GM18498 (cell line): ENCODE results near the gene NASP.

Experiments
- ATAC-seq: cut with Tn5 transposase; IDR thresholded peaks from one replicate; pipeline ENCODE4 v1.9.1; 2021; ENCODE audit warnings: mild to moderate bottlenecking, moderate library complexity; ENCODE audit not compliant: unreplicated experiment

Gene NASP, protein sequence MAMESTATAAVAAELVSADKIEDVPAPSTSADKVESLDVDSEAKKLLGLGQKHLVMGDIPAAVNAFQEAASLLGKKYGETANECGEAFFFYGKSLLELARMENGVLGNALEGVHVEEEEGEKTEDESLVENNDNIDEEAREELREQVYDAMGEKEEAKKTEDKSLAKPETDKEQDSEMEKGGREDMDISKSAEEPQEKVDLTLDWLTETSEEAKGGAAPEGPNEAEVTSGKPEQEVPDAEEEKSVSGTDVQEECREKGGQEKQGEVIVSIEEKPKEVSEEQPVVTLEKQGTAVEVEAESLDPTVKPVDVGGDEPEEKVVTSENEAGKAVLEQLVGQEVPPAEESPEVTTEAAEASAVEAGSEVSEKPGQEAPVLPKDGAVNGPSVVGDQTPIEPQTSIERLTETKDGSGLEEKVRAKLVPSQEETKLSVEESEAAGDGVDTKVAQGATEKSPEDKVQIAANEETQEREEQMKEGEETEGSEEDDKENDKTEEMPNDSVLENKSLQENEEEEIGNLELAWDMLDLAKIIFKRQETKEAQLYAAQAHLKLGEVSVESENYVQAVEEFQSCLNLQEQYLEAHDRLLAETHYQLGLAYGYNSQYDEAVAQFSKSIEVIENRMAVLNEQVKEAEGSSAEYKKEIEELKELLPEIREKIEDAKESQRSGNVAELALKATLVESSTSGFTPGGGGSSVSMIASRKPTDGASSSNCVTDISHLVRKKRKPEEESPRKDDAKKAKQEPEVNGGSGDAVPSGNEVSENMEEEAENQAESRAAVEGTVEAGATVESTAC

DNA sequence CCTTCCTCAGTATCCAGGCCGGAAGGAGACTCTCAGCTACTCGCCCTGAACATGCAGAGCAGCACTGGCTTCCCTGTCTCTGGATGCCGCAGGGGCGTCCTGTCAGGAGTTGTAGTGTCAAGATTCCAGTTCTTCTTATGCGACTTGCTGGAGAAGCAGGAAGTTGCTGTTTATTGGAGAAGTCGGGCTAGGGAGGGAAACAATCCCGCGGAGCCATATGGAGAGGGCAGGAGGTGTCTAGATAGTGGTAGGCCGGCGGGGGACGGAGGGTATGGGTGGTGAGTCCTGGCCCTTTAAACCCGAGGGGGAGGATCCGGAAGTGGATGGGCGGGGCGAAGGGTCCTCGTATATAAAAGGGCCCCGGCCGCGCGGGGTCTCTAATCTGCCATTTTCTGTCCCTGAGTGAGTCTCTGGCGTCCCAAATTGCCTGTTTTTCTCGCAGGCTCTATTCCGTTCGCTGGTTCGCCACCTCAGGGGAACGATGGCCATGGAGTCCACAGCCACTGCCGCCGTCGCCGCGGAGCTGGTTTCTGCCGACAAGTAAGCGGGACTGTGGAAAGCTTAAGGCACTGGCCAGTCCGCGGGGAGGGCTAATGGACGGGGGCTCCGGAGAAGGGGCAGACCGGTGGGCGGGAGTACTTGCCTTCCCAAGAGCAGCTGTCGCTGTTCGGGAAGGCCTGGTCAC is at the start of gene NASP:
Gene NASP (plus strand): TSS at position 376 of the 685 bp plus-strand sequence. CDS start 106 bp downstream, at position 482.
- peak; percentile 66 for ATAC-seq

DNA sequence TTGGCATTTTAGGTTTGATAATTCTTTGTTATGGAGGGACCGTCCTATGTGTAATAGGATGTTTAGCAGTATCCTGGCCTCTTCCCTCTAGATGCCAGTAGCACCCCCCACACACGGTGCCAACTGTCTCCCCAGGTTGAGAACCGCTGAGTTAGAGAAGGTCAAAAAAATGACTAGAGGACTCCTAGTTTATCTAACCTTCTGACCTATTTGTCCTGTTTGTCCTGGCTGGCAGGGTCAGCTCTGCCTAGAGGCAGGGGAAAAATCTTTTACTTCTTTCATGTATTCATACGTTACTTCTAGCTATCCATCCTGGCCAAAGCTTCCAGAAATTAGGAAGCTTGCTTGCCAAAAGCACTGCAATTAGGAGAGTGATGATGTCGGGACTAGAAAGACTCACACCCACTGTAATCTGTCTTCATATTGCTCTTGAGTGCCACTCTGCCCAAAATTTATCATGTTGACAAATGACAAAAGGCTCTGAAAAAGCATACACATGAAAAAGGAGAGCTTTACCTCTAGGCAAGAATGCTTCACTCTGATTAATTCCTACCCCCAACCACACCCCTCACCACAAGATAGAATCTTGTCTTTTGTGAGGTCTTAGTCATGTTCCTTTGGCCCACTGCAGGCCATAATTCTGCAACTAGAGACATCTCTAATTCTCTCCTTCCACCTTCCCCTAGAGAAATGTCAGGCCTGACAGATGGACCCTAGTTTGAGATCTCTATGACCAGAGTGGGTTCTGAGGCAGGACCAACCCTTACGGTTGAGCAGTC is 47.7 kb upstream of the NASP start:
- no peak for ATAC-seq

DNA sequence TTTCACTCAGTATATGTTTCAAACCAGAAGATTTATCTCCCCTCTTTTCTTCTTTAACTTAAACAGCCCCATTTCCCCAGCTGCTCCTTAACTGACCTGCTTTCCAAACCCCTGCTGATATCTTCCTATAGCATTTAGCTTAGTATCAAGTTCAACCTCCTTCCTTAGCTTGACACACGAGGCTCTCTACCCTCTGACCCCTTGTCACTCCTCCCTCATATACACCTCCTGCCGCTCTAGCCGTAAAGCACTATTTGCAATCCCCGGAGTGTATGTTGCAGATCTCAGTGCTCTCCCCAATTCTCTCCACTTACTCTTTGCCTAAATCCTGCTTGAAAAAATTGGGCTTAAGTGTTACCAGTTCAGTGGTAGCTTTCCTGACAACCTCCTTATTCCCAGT is 47.0 kb upstream of the NASP start:
- ATAC-seq = no peak

DNA sequence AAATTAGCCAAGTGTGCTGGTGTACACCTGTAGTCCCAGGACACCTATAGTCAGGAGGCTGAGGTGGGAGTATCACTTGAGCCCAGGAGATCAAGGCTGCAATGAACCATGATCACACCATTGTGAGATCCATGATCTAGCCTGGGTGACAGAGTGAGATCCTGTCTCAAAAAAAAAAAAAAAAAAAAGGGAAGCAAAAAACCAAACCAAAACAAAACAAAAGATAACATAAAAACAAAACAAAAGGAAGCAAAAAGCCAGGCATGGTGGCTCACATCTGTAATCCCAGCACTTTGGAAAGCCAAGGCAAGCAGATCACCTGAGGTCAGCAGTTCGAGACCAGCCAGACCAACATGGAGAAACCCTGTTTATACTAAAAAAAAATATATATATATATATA is 42.6 kb upstream of the NASP start:
- ATAC-seq = no peak

DNA sequence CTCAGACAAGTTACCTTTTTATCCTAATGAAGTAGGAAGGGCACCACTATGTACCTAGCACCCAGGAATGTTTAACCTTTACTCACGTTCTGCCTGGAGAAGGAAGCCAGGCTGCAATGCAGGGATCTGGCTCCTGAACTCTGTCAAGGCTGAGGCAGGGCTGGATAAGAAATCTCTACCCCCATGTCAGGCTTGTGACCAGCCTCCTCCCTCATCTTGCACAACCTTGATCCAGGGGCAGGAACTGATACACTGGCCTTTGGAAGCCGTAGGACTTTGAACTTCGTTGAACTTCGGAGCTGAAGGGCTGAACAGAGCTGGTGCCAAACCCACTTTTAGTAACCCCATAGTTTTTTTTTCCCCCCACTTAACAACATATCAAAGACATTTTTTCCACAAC is 41.2 kb upstream of the NASP start:
- no peak for ATAC-seq

DNA sequence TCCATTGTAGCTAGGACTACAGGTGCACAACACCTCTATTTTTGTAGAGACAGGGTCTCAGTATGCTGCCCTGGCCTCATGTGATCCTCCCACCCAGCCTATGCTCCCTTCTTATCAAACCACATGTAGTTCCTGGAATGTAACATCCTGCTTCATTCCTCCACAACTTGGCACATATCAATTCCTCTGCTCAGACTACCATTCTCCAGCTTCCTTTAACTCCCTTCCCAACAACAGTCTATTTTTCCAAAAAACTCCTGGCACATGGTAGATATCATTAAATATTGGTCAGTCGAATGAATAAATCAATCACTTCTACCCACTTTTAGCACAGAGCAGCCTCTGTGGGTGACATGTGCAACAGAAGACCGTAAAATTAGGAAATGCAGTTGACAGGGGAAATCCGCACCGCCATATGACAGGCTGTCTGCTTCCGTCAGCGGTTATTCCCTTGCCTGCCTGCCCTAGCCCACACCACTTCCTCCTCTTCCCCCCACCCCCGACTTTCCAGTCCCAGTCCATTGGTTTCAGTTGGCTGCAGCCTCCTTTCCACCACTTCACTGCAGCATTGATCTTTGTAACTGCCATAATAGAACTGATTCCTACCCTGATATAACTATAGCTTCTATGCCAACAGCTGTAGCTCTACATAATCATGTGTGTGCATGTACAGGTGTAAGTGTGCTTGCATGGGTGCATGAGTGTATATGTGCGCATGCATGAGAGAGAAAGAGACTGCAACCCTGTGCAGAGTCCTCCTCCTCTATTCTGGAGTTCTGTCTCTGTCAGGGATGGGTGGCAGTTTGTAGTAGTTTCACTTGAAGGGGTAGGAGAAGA is 40.0 kb upstream of the NASP start:
- ATAC-seq = peak; percentile 66

DNA sequence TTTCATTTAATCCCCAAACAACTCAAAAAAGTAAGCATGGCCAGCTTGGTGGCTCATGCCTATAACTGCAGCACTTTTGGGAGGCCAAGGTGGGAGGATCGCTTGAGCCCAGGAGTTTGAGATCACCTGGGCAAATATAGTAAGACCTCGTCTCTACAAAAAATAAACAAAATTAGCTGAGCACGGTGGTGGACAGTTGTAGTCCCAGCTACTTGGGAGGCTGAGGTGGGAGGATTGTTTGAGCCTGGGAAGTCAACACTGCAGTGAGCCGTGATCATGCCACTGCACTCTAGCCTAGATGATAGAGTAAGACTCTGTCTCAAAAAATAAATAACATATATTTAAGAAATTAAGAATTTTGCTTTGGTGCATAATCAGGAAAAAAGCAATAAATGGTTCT is 39.3 kb upstream of the NASP start:
- peak; percentile 3 for ATAC-seq

DNA sequence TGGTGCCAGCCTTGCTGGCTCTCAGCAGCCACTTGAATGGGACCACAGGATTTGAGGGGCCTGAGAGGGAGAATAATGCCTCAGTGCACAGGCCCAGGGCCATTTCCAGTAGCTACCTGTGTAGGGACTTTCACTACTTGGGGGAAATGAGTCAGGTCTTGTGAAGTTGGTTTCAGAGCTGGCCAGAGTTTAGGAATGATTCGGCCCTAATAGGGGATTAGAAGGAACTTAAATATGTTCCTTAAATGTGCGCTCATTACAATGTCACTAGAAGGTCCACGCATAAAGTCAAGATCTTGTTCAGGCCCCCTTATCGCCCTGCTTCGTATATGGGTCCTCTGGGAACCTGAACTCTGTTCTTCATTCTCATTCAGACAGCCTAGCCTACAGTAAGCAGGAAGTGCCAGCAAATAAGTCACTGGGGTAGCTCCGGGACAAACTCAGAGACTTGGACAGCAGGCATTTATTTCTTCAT is 38.8 kb upstream of the NASP start:
- peak; percentile 49 for ATAC-seq

DNA sequence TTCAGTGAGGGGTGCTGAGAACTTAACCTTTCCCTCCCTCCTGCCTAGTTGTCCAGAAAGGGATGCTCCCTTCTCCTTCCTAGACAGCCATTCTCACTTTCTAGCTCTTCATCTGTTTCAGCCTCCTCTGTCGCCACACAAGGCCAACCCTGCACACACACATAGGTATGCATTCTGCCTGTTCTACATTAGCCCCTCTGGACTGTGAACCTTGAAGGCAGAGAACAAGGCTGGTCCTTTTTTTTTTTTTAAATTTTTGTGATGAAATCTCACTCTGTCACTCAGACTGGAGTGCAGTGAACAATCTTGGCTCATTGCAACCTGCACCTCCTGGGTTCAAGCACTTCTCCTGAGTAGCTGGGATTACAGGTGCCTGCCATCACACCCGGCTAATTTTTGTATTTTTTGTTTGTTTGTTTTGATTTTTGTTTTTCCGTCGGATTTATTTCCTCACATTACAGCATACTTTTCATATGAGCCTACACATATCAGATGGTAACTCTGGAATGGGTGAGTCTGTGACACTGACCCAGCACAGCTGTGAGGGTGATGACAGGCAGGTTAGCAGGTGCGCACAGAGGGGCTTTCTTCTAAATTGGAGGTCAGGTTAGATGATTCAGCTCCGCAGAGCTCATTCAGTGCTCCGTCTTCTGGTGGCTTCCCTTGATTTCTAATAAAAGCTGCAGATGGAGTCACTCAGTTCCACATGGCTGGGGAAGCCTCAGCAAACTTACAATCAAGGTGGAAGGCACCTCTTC is 38.1 kb upstream of the NASP start:
- ATAC-seq = no peak

DNA sequence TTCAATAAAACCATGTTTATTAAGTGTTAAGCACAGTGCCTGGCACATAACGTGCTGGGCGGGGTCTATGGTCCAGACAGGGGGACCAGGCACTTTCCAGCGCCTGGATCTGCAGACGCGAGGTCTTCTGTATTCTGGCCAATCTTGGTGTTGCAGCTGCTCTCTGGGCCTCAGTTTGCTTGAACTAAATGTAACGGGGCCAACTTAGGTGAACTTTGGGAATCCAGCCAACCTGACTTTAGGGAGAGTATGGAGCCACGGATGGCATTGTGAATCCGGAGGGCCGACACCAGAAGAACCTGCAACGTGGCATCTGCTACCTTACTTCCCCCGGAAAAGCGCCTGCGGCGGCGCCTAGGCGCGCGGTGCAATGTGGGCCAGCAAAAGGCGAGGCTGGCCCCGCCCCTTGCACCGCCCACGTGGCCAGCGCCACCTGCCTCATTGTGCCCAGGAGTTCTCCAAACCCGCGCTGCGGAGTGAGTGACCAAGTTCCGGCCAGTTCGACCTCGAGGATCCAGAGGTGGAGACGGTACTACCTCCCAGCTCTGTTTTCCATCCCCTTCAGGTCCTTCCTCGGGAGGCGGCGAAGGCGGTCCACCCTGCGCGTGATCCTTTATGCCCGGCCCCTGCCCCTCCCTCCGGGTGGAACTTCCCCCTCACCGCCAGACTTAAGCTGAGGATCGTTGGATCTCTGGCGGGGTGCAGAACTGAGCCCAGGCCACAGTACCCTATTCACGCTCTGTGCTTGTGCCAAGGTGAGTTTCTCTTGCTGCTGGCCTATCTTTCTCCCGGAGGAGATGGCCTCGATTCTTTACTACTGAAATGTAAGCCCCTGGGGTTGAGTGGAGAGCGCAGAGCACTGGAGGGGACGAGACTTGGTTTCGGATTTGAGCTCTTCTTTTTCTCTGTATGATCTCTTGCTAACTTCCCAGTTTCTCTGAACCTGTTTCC is 33.2 kb upstream of the NASP start, which contains the start of gene AKR1A1:
Gene AKR1A1 (plus strand): TSS at position 426 of the 951 bp plus-strand sequence. CDS start 10,969 bp downstream, outside the sequence.
- peak; percentile 86 for ATAC-seq

DNA sequence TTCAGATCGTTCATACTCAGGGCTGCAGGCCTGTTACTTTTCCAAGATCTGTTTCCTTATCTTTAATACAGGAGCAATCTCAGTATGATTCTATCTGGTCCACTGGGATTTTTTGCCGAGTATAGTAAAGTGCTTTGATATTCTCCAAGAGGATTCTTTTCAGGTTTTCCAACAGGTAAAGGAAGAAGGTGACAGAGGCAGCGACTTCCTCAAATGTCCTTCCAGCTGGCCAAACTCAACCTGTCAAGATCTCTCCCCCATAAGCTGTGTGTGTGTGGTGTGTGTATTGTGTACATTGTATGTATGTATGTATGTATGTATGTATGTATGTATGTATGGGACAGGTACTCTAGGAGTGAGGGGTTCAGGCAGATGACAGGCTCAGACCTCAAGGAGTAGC is 32.2 kb upstream of the NASP start:
- ATAC-seq = no peak

DNA sequence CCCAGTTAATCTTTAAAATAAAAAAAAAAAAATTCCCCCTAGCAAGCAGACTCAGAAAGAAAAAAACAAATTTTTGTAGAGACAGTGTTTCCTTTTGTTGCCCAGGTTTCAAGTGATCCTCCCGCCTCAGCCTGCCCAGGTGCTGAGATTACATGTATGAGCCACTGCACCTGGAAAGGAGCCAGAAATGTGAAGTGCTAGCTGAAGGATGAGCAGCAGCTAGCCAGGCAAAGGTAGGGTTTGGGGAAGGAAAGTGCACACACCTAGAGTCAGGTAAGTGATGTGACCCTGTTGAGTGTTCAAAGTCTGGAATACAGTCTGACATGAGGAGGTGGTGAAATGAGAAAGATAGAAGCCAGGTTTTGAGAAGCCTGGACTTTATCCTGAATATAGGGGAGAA is 31.5 kb upstream of the NASP start:
- no peak for ATAC-seq

DNA sequence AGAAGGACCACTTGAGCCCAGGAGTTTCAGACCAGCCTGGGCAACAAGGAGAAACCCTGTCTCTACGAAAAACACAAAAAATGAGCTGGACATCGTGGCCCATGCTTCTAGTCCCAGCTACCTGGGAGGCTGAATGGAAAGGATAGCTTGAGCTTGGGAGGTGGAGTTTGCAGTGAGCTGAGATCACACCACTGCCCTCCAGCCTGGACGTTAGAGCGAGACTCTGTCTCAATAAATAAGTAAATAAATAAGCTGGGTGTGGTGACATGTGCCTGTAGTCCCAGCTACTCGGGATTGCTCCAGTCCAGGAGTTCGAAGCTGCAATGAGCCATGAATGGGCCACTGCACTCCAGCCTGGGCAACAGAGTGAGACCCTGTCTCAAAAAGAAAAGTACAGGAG is 29.6 kb upstream of the NASP start:
- ATAC-seq = no peak

DNA sequence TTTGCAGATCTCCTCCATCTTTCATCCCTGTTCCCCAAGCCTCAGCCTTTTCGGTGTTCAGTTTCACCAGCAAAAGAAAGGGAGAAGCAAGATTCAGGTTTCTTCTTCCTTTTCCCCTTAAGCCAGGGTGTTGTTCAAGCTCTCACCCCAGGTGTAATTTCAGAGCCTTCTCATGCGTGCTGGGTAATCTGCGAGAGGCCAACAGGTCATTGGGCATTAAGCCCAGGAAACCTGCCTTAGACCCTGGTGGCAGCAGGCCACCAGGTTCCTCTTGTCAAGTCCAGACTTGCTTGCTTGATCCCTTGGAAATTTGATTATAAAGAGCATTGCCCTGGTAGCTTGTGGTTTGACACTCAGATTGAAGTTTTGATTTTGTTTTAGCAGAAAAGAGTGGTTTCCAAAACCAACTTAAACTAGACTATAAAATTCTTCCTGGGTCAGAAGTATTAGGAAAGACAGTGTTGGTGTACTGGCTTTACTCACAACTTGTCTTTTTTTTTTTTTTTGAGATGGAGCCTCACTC is 26.4 kb upstream of the NASP start:
- no peak for ATAC-seq

DNA sequence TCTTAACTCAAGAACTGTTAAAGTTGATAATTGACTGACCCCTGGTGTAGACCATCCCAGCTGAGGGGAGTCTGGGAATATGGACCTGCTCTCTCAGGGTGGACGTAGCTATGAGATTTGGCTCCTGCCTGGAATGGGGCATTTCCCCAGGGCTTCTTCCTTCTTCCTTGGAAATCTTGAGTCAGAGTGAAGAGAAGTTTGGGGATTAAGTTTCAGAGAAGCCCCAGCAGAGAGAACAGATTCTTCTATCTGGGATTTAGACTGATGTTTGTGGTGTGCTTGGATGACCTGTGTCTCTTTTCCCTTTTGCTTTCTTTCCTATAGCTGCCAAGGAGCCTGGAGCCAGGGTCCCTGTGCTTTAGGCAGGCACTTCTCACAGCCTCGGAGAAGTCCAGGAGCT is 20.0 kb upstream of the NASP start:
- no peak for ATAC-seq

DNA sequence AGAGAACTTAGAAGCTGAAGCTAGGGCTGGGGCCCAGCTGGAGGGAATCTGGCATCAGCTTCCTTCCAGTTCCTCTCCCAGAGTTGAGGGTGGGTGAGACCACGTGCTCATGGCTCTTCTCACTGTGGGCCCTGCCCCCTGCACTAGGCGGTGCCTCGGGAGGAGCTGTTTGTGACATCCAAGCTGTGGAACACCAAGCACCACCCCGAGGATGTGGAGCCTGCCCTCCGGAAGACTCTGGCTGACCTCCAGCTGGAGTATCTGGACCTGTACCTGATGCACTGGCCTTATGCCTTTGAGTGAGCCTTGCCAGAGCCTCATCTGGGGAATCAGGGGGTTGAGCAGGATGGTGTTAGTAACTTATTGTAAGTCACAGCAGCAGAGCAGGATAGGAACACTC is 17.1 kb upstream of the NASP start:
- no peak for ATAC-seq

DNA sequence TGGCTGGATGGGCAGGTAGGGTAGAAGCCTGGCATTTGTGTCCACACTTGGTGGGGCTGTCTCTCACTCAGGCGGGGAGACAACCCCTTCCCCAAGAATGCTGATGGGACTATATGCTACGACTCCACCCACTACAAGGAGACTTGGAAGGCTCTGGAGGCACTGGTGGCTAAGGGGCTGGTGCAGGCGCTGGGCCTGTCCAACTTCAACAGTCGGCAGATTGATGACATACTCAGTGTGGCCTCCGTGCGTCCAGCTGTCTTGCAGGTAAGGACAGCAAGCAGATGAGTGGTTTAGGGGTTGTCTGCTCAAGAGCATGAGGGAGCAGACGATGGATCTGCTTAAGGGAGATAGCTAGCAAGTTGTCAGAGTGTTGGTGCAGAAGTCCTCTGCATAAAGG is 15.9 kb upstream of the NASP start:
- ATAC-seq = no peak

DNA sequence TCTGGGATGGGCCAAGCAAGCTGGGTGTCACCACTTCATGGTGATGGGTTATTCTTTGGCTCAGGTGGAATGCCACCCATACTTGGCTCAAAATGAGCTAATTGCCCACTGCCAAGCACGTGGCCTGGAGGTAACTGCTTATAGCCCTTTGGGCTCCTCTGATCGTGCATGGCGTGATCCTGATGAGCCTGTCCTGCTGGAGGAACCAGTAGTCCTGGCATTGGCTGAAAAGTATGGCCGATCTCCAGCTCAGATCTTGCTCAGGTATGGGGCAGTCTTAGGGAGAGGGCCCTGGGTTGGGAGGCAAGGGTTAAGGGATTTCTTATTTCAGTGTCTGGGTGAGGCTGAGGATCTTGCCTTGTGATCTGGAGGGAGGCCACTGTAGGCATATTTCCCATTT is 15.4 kb upstream of the NASP start:
- ATAC-seq = no peak
